K562 (cell line): ENCODE results near the gene GJA4. TPM values are rescaled to one million over a fixed set of nuclear protein-coding genes. Genes with fewer than 3 reads are reported as not detected.
A peak's percentile ranks its signal among the peaks of the same experiment; 100 is the strongest.

Source experiments
- ATAC-seq: fragments of 200-7000 bp; cut with Tn5 transposase; 3 replicates; pipeline ENCODE4 v1.9.1; 2020; ENCODE audit warnings: moderate library complexity
- BruUV-seq: library from RNA; stranded (reverse); fragments of 400-500 nt; replicated peaks from 2 replicates; lab custom pipeline; 2021; lab: Mats Ljungman, UMichigan
- CTCF ChIA-PET: fragments of 300-600 bp; formaldehyde crosslinking; extraction: SDS; loops from one replicate; lab custom pipeline; 2021; ENCODE audit warnings: low intra/inter-chr PET ratio; lab: Yijun Ruan, JAX
- POLR2A ChIA-PET: fragments of 300-600, 350-650 bp; sonication (Branson Sonifier 250); formaldehyde crosslinking; extraction: SDS; loops from one replicate; lab custom pipeline; 2021; ENCODE audit warnings: antibody characterized with exemption, inconsistent platforms; lab: Yijun Ruan, JAX
- DNase-seq, 4 experiments: peaks; one replicate each; pipeline versions ENCODE4 v3.0.0 to v3.0.0-alpha.2; 2011 to 2018; ENCODE audit warnings: low spot score in 3 of 4, mixed read lengths in 3 of 4; ENCODE audit errors: extremely low read depth in 1 of 4
- FAIRE-seq: peaks from 2 replicates; lab custom pipeline; 2011; peaks lifted over from hg19 to GRCh38; lab: Jason Lieb, UNC
- H2AFZ ChIP-seq: 2 replicates; pipeline ENCODE4 v1.6.0; 2011; ENCODE audit warnings: low read depth, low read length, control low read depth, inconsistent platforms
- H3K27ac ChIP-seq: fragments of 200-600 bp; 3 replicates; pipeline ENCODE4 v1.8.0; 2011; ENCODE audit warnings: low read depth, mild to moderate bottlenecking, control low read depth, inconsistent platforms, low read length, moderate library complexity, mixed read lengths; ENCODE audit errors: extremely low read depth
- H3K27me3 ChIP-seq, 2 experiments: fragments of 300-600 bp in 1 of 2; 2 replicates in 1 of 2; 3 replicates in 1 of 2; pipeline versions ENCODE4 v1.6.0 to v1.8.0; 2011; ENCODE audit warnings: inconsistent platforms in 2 of 2, low read length in 2 of 2, mild to moderate bottlenecking in 1 of 2, mixed read lengths in 1 of 2, moderate library complexity in 1 of 2; ENCODE audit not compliant: control insufficient read depth in 2 of 2, insufficient read depth in 2 of 2
- H3K36me3 ChIP-seq: fragments of 300-600 bp; 3 replicates; pipeline ENCODE4 v1.8.0; 2011; ENCODE audit warnings: mild to moderate bottlenecking, low read length, inconsistent platforms; ENCODE audit not compliant: control insufficient read depth, insufficient read depth
- H3K4me1 ChIP-seq, 2 experiments: fragments of 200-600 bp in 1 of 2; replicated peaks in 1 of 2; 2 replicates in 1 of 2; 3 replicates in 1 of 2; pipeline versions ENCODE4 v1.5.1 to v1.8.0; 2011; ENCODE audit warnings: inconsistent platforms in 2 of 2, low read length in 2 of 2, mild to moderate bottlenecking in 1 of 2, mixed read lengths in 1 of 2, moderate library complexity in 1 of 2; ENCODE audit not compliant: control insufficient read depth in 2 of 2, insufficient read depth in 2 of 2
- H3K4me2 ChIP-seq: 2 replicates; pipeline ENCODE4 v1.6.1; 2011; ENCODE audit warnings: low read length, control low read depth, inconsistent platforms, mixed read lengths; ENCODE audit not compliant: insufficient read depth
- H3K4me3 ChIP-seq: fragments of 200-600 bp; sonication (generic), shearing (Covaris generic); 2 replicates; pipeline ENCODE4 v1.5.1; 2016; ENCODE audit warnings: control low read depth, inconsistent platforms
- H3K79me2 ChIP-seq: fragments of 200-600 bp; 3 replicates; pipeline ENCODE4 v1.8.0; 2011; ENCODE audit warnings: low read length, inconsistent platforms; ENCODE audit not compliant: control insufficient read depth, insufficient read depth
- H3K9ac ChIP-seq, 2 experiments: 2 replicates each; pipeline versions ENCODE4 v1.6.0 to v1.6.1; 2011; ENCODE audit warnings: low read depth in 2 of 2, low read length in 2 of 2, control low read depth in 1 of 2, inconsistent platforms in 1 of 2, mild to moderate bottlenecking in 1 of 2, mixed read lengths in 1 of 2; ENCODE audit not compliant: insufficient read depth in 1 of 2
- H3K9me1 ChIP-seq: one replicate; pipeline ENCODE4 v1.6.0; 2011; ENCODE audit warnings: inconsistent platforms, mild to moderate bottlenecking, low read length, moderate library complexity; ENCODE audit not compliant: control insufficient read depth, insufficient read depth
- H3K9me3 ChIP-seq: replicated peaks from 2 replicates; pipeline ENCODE4 v1.5.1; 2011; ENCODE audit warnings: low read depth, low read length, inconsistent platforms; ENCODE audit not compliant: control insufficient read depth, insufficient read depth
- H4K20me1 ChIP-seq: replicated peaks from 2 replicates; pipeline ENCODE4 v1.6.1; 2011; ENCODE audit warnings: low read length, inconsistent platforms, mixed read lengths; ENCODE audit not compliant: control insufficient read depth, insufficient read depth
- BRF2 ChIP-seq: IDR thresholded peaks from 3 replicates; pipeline ENCODE4 v1.6.1; 2011; ENCODE audit warnings: borderline replicate concordance, mild to moderate bottlenecking; ENCODE audit not compliant: insufficient read length, insufficient read depth
- E2F1 ChIP-seq: sonication (generic); formaldehyde crosslinking; IDR thresholded peaks from 2 replicates; pipeline ENCODE4 v1.8.1; 2023; ENCODE audit warnings: mild to moderate bottlenecking, missing genetic modification reagents, moderate library complexity
- RBM15 ChIP-seq: fragments of 200-400 bp; formaldehyde crosslinking; IDR thresholded peaks from 2 replicates; pipeline ENCODE4 v1.6.1; 2018; ENCODE audit warnings: mild to moderate bottlenecking, low read length, moderate library complexity; ENCODE audit not compliant: insufficient read depth
- SMAD3 ChIP-seq: fragments of 450-650 bp; formaldehyde crosslinking; conservative IDR thresholded peaks from 2 replicates; pipeline ENCODE4 v1.4.0; 2020; ENCODE audit warnings: mild to moderate bottlenecking
- WGBS: fragments of 100-300 bp; shearing (Covaris generic); methylation state at CpG from one replicate; pipeline ENCODE4 v1.1.6; 2016; ENCODE audit warnings: low coverage, mixed read lengths; ENCODE audit not compliant: insufficient coverage; ENCODE audit errors: missing lambda C conversion rate; 5-methylcytosine and 5-hydroxymethylcytosine counted together
- in situ Hi-C: fragments of 300-500 bp; cut with MboI; formaldehyde crosslinking; loops from 4 replicates; pipeline ENCODE4 v1.15.0; 2018; ENCODE audit warnings: inconsistent platforms, mixed read lengths
- intact Hi-C: fragments of 100-400 bp; cut with micrococcal nuclease; formaldehyde crosslinking; loops from 2 replicates; pipeline ENCODE4 v1.14.2; 2022
- polyA plus RNA-seq, 8 experiments: library from polyadenylated mRNA; depleted of rRNA in 4 of 8; stranded (reverse) in 5 of 8; unstranded in 3 of 8; fragments of >200 nt; fragmentation: Nextera tagmentation in 2 of 8; fragmentation: Illumina TruSeq in 1 of 8; extraction: Ambion mirVana in 2 of 8; extraction: Trizol in 1 of 8; gene quantifications; 2 replicates each; pipeline versions ENCODE4 v1.2.1 to v1.2.3, GENCODE V29; 2011 to 2014; ENCODE audit warnings: inconsistent platforms in 1 of 8, missing spikeins in 1 of 8
- total RNA-seq, 7 experiments: library from RNA; depleted of rRNA in 6 of 7; stranded (reverse); fragments of >200 nt in 6 of 7; fragmentation: Illumina TruSeq in 2 of 7; extraction: Trizol in 2 of 7; gene quantifications; 2 replicates each; pipeline versions ENCODE4 v1.2.1 to v1.2.3, GENCODE V29; 2011 to 2021; ENCODE audit warnings: low replicate concordance in 1 of 7
- TF ChIP-seq, protein P1 (sequence below): sonication (generic); formaldehyde crosslinking; IDR thresholded peaks from 2 replicates; pipeline ENCODE4 v1.9.0; 2022; ENCODE audit warnings: mild to moderate bottlenecking, missing genetic modification reagents

GJA4 gene
- total and polyA plus RNA-seq, 9 of the 15 experiments (the other 6 are each of a cell fraction or from before 2014, with no cell fraction given) = 0.16 to 0.24 TPM; not detected in 7

DNA sequence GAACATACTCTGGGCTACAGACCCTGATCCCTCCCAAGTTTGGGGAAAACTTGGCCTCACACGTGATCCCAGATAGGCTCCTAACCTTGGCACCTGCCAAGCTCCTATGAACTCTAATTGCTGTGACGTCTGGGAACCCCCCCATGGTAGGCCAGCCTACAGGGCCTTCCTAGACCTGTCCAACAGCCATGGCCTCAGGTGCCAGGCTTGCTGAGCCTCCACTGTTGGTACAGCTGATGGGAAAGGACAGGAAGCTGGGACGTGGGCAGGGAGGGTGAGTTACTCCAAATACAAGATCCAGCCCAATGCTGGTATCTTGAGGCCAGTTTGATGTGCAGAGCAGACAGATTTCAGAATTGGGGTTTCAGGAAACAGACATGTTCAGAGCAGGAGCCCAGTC lies 47.6 kb downstream of the GJA4 start:
- TF ChIP-seq E2F1 (no peak), RBM15 (no peak)
- Histone ChIP-seq H2AFZ (no peak overlapping the region), H3K27me3 (no peaks in the 10 kb centered on the region; a peak in 1 of 5 replicates), H3K36me3 (no peaks in the 10 kb centered on the region), H3K9me1 (peaks cover 5% of the 10 kb centered on the region), H3K27ac (no peak overlapping the region), H3K79me2 (no peaks in the 10 kb centered on the region), H3K9me3 (no peaks in the 10 kb centered on the region), H3K4me2 (no peak overlapping the region), H4K20me1 (0 out of 2 replicates have a peak, but pooled peaks cover 5% of the 10 kb centered on the region), H3K4me1 (peaks cover 28 to 40% of the 10 kb centered on the region in 2 experiments), H3K4me3 (no peak overlapping the region), H3K9ac (no peak overlapping the region)
- BruUV-seq = no TSS peak
- ChIA-PET CTCF (no interaction called here), POLR2A (interaction anchor here (1.1 kb wide), 1 partner anchor 13 kb away, joined by 3 read pairs; no protein-coding TSS in a partner anchor)
- in situ Hi-C loops = no loop called here
- DNase-seq (no peak), ATAC-seq (no peak), FAIRE-seq (no peak)
- intact Hi-C loops = no loop called here
- WGBS = 40% methylated on average over 3 of the region's 3 CpGs

DNA sequence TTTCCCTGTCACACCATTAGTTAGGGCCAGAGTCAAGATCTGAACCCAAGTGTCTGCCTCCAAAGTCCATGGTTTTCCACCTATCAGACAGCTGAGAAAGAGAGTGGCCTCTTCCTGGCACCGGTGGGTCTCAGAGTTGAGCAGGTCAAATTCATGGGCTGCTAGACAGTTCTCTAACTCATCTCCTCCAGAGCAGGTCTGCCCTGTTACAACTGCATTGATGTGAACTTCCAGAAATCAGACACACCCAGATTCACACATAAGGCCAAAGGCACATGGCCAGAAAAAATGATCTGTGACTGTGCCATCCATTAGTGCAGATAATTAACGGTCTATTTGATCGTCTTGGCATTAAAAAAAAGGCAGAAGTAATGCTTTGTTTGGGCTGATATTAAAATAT lies 49.3 kb downstream of the GJA4 start:
- H3K9me3 ChIP-seq = no peaks in the 10 kb centered on the region
- intact Hi-C loops (no loop called here), in situ Hi-C loops (no loop called here)
- 0 out of 2 replicates have a peak, but pooled peaks cover 5% of the 10 kb centered on the region for H4K20me1 ChIP-seq
- no peak overlapping the region for H3K4me3 ChIP-seq
- FAIRE-seq (no peak), DNase-seq (no peak), ATAC-seq (no peak)
- no TSS peak for BruUV-seq
- ChIA-PET POLR2A (interaction anchor here (0.7 to 1.1 kb wide), 2 partner anchors 15 to 57 kb away, joined by 3 read pairs; no protein-coding TSS in a partner anchor), CTCF (no interaction called here)
- peaks cover 8% of the 10 kb centered on the region for H3K9me1 ChIP-seq
- no peak overlapping the region for H3K9ac ChIP-seq
- no peak overlapping the region for H3K4me2 ChIP-seq
- TF ChIP-seq SMAD3 (CRISPR knock-in tag) (no peak), BRF2 (no peak)
- TF ChIP-seq, protein P1, sequence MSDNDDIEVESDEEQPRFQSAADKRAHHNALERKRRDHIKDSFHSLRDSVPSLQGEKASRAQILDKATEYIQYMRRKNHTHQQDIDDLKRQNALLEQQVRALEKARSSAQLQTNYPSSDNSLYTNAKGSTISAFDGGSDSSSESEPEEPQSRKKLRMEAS (CRISPR knock-in tag) = peak; percentile 16; the same call in 1 of the 2 replicates
- WGBS = 34% methylated on average over 3 of the region's 3 CpGs
- H3K36me3 ChIP-seq = no peaks in the 10 kb centered on the region
- H3K27ac ChIP-seq = no peak overlapping the region
- no peak overlapping the region for H2AFZ ChIP-seq
- H3K79me2 ChIP-seq = no peaks in the 10 kb centered on the region
- H3K4me1 ChIP-seq = peaks cover 38 to 57% of the 10 kb centered on the region in 2 experiments
- no peaks in the 10 kb centered on the region for H3K27me3 ChIP-seq
